ENCODE data around the gene CFAP92.

CFAP92 gene

GRCh38 chr3:129007792-129008191 is 13.9 kb upstream of the CFAP92 start:
- DNase-seq, result no peak
- H3K27me3 ChIP-seq (replicated peaks in 2 of 5; ENCODE audit: control insufficient read depth in 4 of 5, insufficient read depth in 5 of 5, low read length in 4 of 5), result no peaks in the 10 kb centered on the region
- H3K9me3 ChIP-seq (ENCODE audit: control extremely low read depth in 1 of 5, control insufficient read depth in 4 of 5, insufficient read depth in 2 of 5, low read depth in 1 of 5, low read length in 4 of 5), result no peaks in the 10 kb centered on the region
- peaks cover 2 to 24% (median 17%) of the 10 kb centered on the region in 4 experiments for H3K36me3 ChIP-seq (ENCODE audit: control insufficient read depth in 4 of 4, insufficient read depth in 4 of 4, low read length in 3 of 4)
- peaks cover 0 to 33% (median 30%) of the 10 kb centered on the region in 4 experiments for H3K4me1 ChIP-seq (ENCODE audit: control extremely low read depth in 1 of 4, control insufficient read depth in 4 of 4, insufficient read depth in 4 of 4, low read length in 3 of 4)
- WGBS (ENCODE audit: insufficient coverage), result 100% methylated on average over 2 of the region's 2 CpGs
- no peak overlapping the region for H3K27ac ChIP-seq (ENCODE audit: insufficient read depth in 1 of 2, low read depth in 1 of 2, low read length in 2 of 2, poor library complexity in 1 of 2, severe bottlenecking in 2 of 2)
- ChIA-PET POLR2A (no interaction called here), CTCF (interaction anchor here (1.6 to 16.5 kb wide), 5 partner anchors 4 to 45 kb away, joined by 5 to 195 read pairs (median 20); partner anchors contain the start of genes CFAP92 and EFCC1)
- H3K4me3 ChIP-seq (ENCODE audit: control insufficient read depth in 1 of 7, extremely low read depth in 1 of 7, insufficient read depth in 4 of 7, low read depth in 2 of 7, low read length in 6 of 7), result no peak overlapping the region

- 93% methylated on average over 3 of the region's 3 CpGs for WGBS (ENCODE audit: insufficient coverage)
- CTCF ChIA-PET, result interaction anchor here (0.8 to 16.5 kb wide), 6 partner anchors 5 to 46 kb away, joined by 3 to 195 read pairs (median 14); partner anchors contain the start of genes CFAP92 and EFCC1
- POLR2A ChIA-PET, result no interaction called here
- Histone ChIP-seq H3K4me1 (ENCODE audit: control extremely low read depth in 1 of 4, control insufficient read depth in 4 of 4, insufficient read depth in 4 of 4, low read length in 3 of 4) (peaks cover 4 to 42% (median 39%) of the 10 kb centered on the region in 4 experiments), H3K27me3 (replicated peaks in 2 of 5; ENCODE audit: control insufficient read depth in 4 of 5, insufficient read depth in 5 of 5, low read length in 4 of 5) (no peaks in the 10 kb centered on the region), H3K36me3 (ENCODE audit: control insufficient read depth in 4 of 4, insufficient read depth in 4 of 4, low read length in 3 of 4) (peaks cover 2 to 24% (median 17%) of the 10 kb centered on the region in 4 experiments), H3K9me3 (ENCODE audit: control extremely low read depth in 1 of 5, control insufficient read depth in 4 of 5, insufficient read depth in 2 of 5, low read depth in 1 of 5, low read length in 4 of 5) (no peaks in the 10 kb centered on the region), H3K4me3 (ENCODE audit: control insufficient read depth in 1 of 7, extremely low read depth in 1 of 7, insufficient read depth in 4 of 7, low read depth in 2 of 7, low read length in 6 of 7) (no peak overlapping the region), H3K27ac (ENCODE audit: insufficient read depth in 1 of 2, low read depth in 1 of 2, low read length in 2 of 2, poor library complexity in 1 of 2, severe bottlenecking in 2 of 2) (no peak overlapping the region)
- DNase-seq, result no peak
Observed at GRCh38 chr3:129006864-129007263, 13.0 kb upstream of the CFAP92 start.

- H3K4me3 ChIP-seq (ENCODE audit: control insufficient read depth in 1 of 7, extremely low read depth in 1 of 7, insufficient read depth in 4 of 7, low read depth in 2 of 7, low read length in 6 of 7), result no peak overlapping the region
- WGBS (ENCODE audit: insufficient coverage), result 100% methylated on average over 4 of the region's 4 CpGs
- peaks cover 4 to 53% (median 47%) of the 10 kb centered on the region in 4 experiments for H3K4me1 ChIP-seq (ENCODE audit: control extremely low read depth in 1 of 4, control insufficient read depth in 4 of 4, insufficient read depth in 4 of 4, low read length in 3 of 4)
- no peak for DNase-seq
- ChIA-PET POLR2A (no interaction called here), CTCF (interaction anchor here (1.6 to 16.5 kb wide), 4 partner anchors 5 to 55 kb away, joined by 5 to 195 read pairs (median 102); partner anchors contain the start of genes CFAP92, EFCC1 and GP9)
- no peaks in the 10 kb centered on the region for H3K27me3 ChIP-seq (replicated peaks in 2 of 5; ENCODE audit: control insufficient read depth in 4 of 5, insufficient read depth in 5 of 5, low read length in 4 of 5)
- peaks cover 2 to 21% (median 14%) of the 10 kb centered on the region in 4 experiments for H3K36me3 ChIP-seq (ENCODE audit: control insufficient read depth in 4 of 4, insufficient read depth in 4 of 4, low read length in 3 of 4)
- H3K9me3 ChIP-seq (ENCODE audit: control extremely low read depth in 1 of 5, control insufficient read depth in 4 of 5, insufficient read depth in 2 of 5, low read depth in 1 of 5, low read length in 4 of 5), result no peaks in the 10 kb centered on the region
- H3K27ac ChIP-seq (ENCODE audit: insufficient read depth in 1 of 2, low read depth in 1 of 2, low read length in 2 of 2, poor library complexity in 1 of 2, severe bottlenecking in 2 of 2), result no peak overlapping the region
Observed at GRCh38 chr3:129005526-129006303, 11.8 kb upstream of the CFAP92 start.

GRCh38 chr3:129004639-129005295 is 10.9 kb upstream of the CFAP92 start:
- no peak overlapping the region for H3K27ac ChIP-seq (ENCODE audit: insufficient read depth in 1 of 2, low read depth in 1 of 2, low read length in 2 of 2, poor library complexity in 1 of 2, severe bottlenecking in 2 of 2)
- DNase-seq, result no peak
- ChIA-PET CTCF (interaction anchor here (0.6 to 16.5 kb wide), 9 partner anchors 7 to 55 kb away, joined by 3 to 195 read pairs (median 6); partner anchors contain the start of genes CFAP92 and GP9), POLR2A (interaction anchor here (0.7 kb wide), 1 partner anchor 410 kb away, joined by 3 read pairs; no protein-coding TSS in a partner anchor)
- no peaks in the 10 kb centered on the region for H3K27me3 ChIP-seq (replicated peaks in 2 of 5; ENCODE audit: control insufficient read depth in 4 of 5, insufficient read depth in 5 of 5, low read length in 4 of 5)
- H3K9me3 ChIP-seq (ENCODE audit: control extremely low read depth in 1 of 5, control insufficient read depth in 4 of 5, insufficient read depth in 2 of 5, low read depth in 1 of 5, low read length in 4 of 5), result no peaks in the 10 kb centered on the region
- H3K4me3 ChIP-seq (ENCODE audit: control insufficient read depth in 1 of 7, extremely low read depth in 1 of 7, insufficient read depth in 4 of 7, low read depth in 2 of 7, low read length in 6 of 7), result no peak overlapping the region
- H3K36me3 ChIP-seq (ENCODE audit: control insufficient read depth in 4 of 4, insufficient read depth in 4 of 4, low read length in 3 of 4), result peaks cover 2 to 20% (median 12%) of the 10 kb centered on the region in 4 experiments
- WGBS (ENCODE audit: insufficient coverage), result 96% methylated on average over 4 of the region's 6 CpGs
- H3K4me1 ChIP-seq (ENCODE audit: control extremely low read depth in 1 of 4, control insufficient read depth in 4 of 4, insufficient read depth in 4 of 4, low read length in 3 of 4), result peaks cover 4 to 60% (median 53%) of the 10 kb centered on the region in 4 experiments

GRCh38 chr3:129003578-129004112 is 9.8 kb upstream of the CFAP92 start:
- no peaks in the 10 kb centered on the region for H3K9me3 ChIP-seq (ENCODE audit: control extremely low read depth in 1 of 5, control insufficient read depth in 4 of 5, insufficient read depth in 2 of 5, low read depth in 1 of 5, low read length in 4 of 5)
- peak overlapping the region in 5 of 7 experiments; percentile 16 to 88 (median 54) for H3K4me3 ChIP-seq (ENCODE audit: control insufficient read depth in 1 of 7, extremely low read depth in 1 of 7, insufficient read depth in 4 of 7, low read depth in 2 of 7, low read length in 6 of 7)
- no peak overlapping the region for H3K27ac ChIP-seq (ENCODE audit: insufficient read depth in 1 of 2, low read depth in 1 of 2, low read length in 2 of 2, poor library complexity in 1 of 2, severe bottlenecking in 2 of 2)
- H3K36me3 ChIP-seq (ENCODE audit: control insufficient read depth in 4 of 4, insufficient read depth in 4 of 4, low read length in 3 of 4), result peaks cover 2 to 15% (median 7%) of the 10 kb centered on the region in 4 experiments
- WGBS (ENCODE audit: insufficient coverage), result 6% methylated on average over 41 of the region's 55 CpGs
- peak in 2 of 3 donors; percentile 65 to 81 for DNase-seq
- ChIA-PET POLR2A (no interaction called here), CTCF (interaction anchor here (1.0 to 16.5 kb wide), 10 partner anchors 8 to 79 kb away, joined by 3 to 195 read pairs (median 5); partner anchors contain the start of gene CFAP92)
- H3K4me1 ChIP-seq (ENCODE audit: control extremely low read depth in 1 of 4, control insufficient read depth in 4 of 4, insufficient read depth in 4 of 4, low read length in 3 of 4), result peaks cover 5 to 71% (median 62%) of the 10 kb centered on the region in 4 experiments
- no peaks in the 10 kb centered on the region for H3K27me3 ChIP-seq (replicated peaks in 2 of 5; ENCODE audit: control insufficient read depth in 4 of 5, insufficient read depth in 5 of 5, low read length in 4 of 5)

GRCh38 chr3:129002573-129003569 is 9.0 kb upstream of the CFAP92 start:
- POLR2A ChIA-PET, result no interaction called here
- Histone ChIP-seq H3K4me1 (ENCODE audit: control extremely low read depth in 1 of 4, control insufficient read depth in 4 of 4, insufficient read depth in 4 of 4, low read length in 3 of 4) (peaks cover 12 to 78% (median 69%) of the 10 kb centered on the region in 4 experiments), H3K36me3 (ENCODE audit: control insufficient read depth in 4 of 4, insufficient read depth in 4 of 4, low read length in 3 of 4) (peaks cover 2 to 9% (median 4%) of the 10 kb centered on the region in 4 experiments), H3K27me3 (replicated peaks in 2 of 5; ENCODE audit: control insufficient read depth in 4 of 5, insufficient read depth in 5 of 5, low read length in 4 of 5) (no peaks in the 10 kb centered on the region), H3K4me3 (ENCODE audit: control insufficient read depth in 1 of 7, extremely low read depth in 1 of 7, insufficient read depth in 4 of 7, low read depth in 2 of 7, low read length in 6 of 7) (peak overlapping the region in 6 of 7 experiments; percentile 56 to 88 (median 80)), H3K27ac (ENCODE audit: insufficient read depth in 1 of 2, low read depth in 1 of 2, low read length in 2 of 2, poor library complexity in 1 of 2, severe bottlenecking in 2 of 2) (no peak overlapping the region), H3K9me3 (ENCODE audit: control extremely low read depth in 1 of 5, control insufficient read depth in 4 of 5, insufficient read depth in 2 of 5, low read depth in 1 of 5, low read length in 4 of 5) (no peaks in the 10 kb centered on the region)
- CTCF ChIA-PET, result interaction anchor here (1.0 to 16.5 kb wide), 11 partner anchors 8 to 80 kb away, joined by 3 to 195 read pairs (median 4); partner anchors contain the start of gene CFAP92
- DNase-seq, result peak in 2 of 3 donors; percentile 42 to 48
- WGBS (ENCODE audit: insufficient coverage), result 62% methylated on average over 26 of the region's 28 CpGs
